ENCODE measurements around the gene GPR89A.
"Not testable (repeated sequence)": the region's sequence is repeated elsewhere in the genome, so short reads cannot be mapped to it uniquely, and the experiment has no call there.

Gene GPR89A

DNA sequence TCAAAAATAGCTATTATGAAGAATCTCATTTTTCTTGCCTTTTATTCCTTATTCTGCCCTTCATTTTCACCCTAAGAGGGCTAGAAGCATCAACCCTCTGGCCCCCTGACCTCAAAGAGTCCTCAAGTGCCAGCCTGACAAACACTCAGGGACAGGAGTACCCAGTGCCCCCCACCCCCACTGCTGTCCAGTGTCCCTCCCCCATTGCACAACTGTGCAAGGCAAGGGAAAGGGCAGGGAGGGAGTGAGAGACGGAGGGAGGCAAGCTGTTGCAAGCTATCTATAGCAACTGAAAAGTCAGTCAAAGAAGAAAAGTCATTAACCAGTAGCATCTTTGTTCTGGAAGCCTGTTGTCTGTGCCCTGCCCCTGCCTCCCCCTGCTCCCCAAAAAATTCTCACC, 78.3 kb downstream of the GPR89A start:
- DNase-seq (ENCODE audit: low read depth) = not testable (repeated sequence)

DNA sequence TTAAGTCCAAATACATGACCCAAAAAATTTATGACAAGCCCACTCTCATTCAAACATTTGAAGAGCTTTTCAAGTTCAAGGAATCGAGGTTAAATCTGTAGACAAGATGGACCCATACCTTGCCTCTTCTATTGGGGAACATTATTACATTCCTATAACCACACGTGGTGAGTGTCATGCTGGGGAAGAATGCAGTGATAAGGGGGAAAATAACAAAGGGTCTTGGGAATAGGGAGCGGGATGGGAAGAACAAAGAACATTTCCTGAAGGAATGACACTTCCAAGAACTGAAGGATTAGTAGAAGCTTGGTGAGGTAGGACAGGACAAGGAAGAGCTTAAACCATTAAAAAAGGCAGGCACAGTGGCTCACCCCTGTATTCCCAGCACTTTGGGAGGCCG, 80.5 kb downstream of the GPR89A start:
- no peak for DNase-seq (ENCODE audit: low read depth)

DNA sequence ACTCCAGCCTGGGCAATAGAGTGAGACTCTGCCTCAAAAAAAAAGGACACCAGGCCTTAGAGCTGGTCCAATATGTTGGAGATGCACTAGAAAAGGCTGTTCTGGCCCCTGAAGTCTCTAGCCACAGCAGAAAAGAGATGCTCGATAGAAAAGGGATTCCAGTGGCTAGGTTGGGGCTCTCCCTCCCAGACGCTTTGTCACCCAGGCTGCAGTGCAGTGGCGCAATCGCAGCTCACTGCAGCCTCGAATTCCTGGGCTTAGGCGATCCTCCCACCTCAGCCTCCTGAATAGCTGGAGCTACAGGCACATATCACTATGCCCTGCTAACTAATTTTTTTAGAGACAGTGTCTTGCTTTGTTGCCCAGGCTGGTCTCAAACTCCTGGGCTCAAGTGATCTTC, 81.1 kb downstream of the GPR89A start:
- no peak for DNase-seq (ENCODE audit: low read depth)

DNA sequence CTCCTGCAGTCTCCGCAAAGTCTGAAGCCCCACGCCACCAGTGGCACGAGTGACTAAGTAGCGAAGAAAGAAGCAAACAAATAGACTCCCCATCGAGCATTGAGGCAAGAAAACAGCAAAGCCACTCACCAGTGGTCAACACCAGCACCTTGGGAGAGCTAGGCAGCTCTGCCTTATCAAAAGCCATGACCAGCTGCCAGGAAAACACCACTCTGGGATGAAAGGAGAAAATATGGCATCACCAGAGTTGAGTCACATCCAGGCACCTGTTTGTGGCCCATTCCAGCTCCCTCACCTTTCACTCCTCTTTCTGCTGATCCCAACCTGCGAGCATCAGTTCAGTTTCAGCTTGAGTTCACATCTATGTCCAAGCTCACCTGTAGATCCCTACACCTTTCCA, 82.1 kb downstream of the GPR89A start:
- DNase-seq (ENCODE audit: low read depth) = no peak

DNA sequence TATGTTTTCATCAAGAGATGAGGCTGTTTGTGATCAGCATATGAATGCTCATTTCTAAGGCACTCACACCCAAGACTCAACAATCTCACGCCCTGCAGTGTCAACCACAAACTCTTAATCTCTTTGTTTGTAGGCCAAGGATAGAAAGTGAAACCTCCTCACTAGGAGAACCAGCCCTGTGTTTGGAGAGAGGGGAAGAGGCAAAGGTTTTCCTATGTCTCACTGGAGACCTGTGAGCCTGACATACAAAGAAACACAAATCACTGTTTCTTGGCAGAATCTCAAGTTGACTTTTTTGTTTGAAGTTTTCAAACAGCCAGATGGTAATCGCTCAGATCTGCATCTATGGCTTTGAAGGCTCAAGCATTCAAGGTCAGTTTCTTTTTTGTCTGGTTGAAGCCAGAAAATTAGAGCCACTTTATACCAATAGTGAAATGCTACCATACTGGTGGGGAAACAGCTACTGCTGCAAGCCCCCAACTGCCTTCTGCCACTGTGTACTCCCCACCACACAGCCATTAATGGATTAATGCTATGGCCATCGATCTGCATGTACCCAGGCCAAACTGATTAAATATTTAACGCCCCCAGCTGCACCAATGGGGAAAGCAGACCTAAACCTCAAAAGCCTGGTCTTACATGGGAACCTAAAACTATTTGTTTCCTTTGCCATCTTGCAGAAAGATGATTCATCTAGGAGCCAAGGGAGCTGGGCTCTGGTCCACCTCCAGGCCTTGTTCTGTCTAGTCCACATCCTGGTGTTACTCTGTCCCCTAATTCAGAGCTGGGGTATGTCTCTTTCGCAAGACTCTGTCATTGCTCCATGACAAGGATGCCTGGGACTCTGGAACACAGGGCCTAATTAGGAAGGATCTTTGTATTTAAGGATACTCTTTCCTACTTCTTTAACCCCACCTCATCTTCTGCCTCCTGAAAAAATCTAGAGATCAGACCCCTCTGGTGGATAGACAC, 83.1 kb downstream of the GPR89A start:
- no peak for DNase-seq (ENCODE audit: low read depth)

DNA sequence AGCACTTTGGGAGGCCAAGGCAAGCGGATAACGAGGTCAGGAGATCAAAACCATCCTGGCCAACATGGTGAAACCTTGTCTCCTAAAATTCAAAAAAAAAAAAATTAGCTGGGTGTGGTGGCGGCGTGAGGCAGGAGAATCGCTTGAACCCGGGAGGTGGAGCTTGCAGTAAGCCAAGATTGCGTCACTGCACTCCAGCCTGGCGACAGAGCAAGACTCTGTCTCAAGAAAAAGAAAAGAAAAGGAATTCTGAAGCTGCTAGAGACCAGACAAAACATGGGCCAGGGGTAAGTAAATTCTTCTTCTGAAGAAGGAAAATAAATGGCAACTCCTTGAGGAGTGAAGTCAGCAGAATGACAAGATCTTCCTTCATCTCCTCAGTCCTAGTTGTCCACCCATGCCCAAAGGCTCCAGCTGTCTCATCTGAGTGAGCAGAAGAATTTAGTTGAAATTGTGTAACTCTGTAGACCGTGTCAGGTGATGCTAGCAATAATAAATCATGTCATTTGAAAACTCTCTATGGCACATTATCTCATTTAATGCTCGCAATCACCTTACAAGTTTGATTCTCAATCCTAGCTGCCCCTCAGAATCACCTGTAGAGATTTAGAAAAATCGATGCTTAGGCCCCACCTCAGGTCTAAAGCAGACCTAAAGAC, 85.1 kb downstream of the GPR89A start:
- DNase-seq (ENCODE audit: low read depth) = no peak

DNA sequence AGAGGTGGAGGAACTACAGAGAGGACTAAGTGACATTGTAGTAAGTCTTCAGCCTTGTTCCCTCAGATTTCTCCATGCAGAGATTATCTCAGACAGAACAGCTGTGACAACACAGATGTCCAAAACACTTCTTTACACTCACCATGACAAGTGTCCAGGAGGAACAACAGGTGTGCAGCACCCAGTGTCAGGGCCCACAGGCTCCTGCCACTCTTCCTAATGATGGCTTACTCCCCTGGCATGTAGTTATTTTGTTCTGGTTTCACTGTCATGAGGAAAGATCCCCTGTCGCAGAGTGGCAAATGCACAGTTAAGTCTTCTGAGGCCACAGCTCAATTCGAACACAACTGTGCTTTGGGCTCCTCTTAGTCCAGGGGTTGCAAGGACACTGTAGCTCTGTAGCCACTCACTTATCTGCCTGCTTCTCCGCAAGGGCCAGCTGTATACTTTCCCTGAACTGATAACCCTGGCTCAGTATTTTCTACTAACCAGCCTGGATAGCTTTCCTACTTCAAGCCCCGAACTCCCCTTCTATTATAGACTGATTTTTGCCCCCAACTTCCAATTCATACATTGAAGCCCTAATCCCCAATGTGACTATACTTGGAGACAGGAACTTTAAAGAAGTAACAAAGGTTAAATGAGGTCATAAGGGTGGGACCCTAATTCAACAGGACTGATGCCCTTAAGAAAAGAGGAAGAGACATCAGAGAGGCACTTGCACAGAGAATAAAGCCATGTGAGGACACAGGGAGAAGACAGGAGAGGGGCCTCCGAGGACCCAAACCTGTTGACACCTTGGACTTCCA, 88.2 kb downstream of the GPR89A start:
- DNase-seq (ENCODE audit: low read depth) = no peak

DNA sequence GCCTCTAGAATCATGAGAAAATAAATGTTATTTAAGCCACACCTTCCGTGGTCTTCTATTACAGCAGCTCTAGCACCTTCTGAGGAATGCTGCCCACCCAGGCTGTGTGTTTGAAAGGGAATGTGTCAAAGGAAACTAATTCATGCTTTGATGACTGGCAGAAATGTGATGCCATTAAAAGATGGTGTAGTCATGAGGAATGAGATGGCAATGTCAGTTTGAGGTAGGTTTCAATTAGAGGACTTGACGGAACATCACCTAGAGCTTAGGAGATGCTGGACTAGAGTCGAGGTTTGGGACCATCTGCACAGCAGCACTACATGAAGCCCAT, 88.8 kb downstream of the GPR89A start:
- no peak for DNase-seq (ENCODE audit: low read depth)

DNA sequence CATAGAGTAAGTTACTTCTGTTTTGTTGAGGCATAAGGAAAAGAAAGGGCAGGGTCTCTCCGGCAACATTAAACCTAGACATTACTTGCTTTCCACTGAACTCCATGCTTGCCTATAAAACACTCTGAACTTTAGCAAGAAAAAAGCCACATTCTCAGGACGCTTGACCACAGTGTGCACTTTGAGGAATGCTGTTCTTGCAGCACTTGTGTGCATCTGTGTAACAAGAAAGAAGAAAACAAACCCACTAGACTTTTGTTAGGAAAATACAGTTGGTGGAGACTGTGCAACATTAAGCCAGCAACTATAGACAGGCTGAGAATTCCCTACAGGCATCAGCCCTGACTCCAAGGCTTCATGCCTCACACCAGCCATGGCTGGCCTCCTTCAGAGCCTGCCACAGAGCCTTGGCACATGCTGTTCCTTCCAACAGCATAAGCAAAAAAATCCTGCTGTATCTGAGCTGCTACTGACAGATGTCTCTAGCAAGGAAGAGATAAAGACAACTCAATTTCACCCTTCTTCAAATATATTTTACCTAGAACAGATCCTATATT, 93.6 kb downstream of the GPR89A start:
- no peak for DNase-seq (ENCODE audit: low read depth)

DNA sequence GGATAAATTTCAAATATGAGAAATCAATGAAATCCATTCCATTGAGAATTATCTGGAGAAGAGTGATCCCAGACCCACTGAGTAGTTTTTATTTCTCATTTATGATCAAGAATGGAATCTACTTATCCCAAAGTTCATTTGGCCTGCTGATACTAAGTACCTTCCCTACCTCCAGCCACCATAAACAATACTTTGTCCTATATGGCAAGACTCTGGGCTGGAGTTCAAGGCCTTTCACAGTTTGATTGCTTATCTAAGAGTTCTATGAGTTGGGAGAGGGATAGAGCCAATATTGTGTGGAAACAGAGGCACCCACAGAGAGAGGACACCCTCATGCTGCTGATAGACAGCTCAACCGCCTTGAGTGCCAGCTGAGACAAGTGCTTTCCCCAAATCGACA, 94.3 kb downstream of the GPR89A start:
- DNase-seq (ENCODE audit: low read depth) = no peak

DNA sequence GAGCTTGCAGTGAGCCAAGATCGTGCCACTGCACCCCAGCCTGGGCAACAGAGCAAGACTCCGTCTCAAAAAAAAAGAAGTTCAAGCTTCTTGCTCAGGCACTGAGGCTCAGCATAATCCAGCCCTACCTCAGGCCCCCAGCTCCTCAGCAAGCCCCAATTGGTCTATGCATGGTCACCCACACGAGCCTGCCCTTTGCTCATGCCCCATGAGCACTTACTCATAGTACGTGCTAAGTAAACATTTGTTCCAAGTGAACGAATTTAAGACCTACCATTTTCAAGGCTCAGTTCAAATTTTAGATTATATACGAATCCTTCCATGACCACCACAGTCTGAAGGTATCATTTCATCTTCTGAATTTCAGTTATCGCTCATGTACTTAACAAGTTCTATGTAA, 95.0 kb downstream of the GPR89A start:
- no peak for DNase-seq (ENCODE audit: low read depth)

DNA sequence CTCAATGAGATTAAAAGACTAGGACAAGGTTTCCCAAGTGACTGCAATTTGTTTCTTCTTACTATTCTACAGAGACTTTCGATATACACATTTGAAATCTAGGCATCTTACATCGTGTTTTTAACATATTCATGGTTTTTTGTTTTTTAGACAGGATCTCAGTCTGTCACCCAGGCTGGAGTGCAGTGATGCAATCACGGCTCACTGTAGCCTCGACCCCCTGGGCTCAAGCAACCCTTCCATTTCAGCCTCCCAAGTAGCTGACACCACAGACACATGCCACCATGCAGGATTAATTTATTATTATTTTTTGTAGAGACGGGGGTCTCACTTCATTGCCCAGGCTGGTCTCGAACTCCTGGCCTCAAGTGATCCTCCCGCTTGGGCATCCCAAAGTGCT, 97.8 kb downstream of the GPR89A start:
- DNase-seq (ENCODE audit: low read depth) = no peak

DNA sequence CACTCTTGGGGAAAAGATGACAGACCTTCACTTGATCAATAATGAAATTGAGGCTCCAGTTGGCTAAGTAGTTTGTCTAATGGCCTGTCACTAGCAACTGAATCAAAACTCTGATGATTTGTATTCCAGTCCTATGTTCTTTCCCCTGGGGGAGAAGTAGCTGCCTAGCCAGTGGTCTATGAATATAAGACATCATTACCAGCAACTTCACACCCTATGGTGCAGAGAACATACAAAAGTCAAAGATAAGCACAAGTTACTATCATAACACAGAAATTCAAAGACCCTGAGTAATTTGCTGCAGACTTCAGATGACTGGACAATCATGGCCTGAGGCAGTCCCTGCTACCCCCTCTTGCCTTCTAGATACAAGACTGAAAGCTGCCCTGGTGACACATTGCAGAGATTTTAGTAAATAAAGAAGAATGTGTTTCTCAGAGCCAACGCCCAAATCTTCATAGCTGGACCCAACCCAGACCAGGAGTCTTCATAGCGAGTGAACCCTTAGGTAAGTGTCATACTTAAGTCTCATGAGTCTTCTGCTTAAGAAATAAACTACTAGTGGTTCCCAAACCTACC, 98.4 kb downstream of the GPR89A start:
- no peak for DNase-seq (ENCODE audit: low read depth)

DNA sequence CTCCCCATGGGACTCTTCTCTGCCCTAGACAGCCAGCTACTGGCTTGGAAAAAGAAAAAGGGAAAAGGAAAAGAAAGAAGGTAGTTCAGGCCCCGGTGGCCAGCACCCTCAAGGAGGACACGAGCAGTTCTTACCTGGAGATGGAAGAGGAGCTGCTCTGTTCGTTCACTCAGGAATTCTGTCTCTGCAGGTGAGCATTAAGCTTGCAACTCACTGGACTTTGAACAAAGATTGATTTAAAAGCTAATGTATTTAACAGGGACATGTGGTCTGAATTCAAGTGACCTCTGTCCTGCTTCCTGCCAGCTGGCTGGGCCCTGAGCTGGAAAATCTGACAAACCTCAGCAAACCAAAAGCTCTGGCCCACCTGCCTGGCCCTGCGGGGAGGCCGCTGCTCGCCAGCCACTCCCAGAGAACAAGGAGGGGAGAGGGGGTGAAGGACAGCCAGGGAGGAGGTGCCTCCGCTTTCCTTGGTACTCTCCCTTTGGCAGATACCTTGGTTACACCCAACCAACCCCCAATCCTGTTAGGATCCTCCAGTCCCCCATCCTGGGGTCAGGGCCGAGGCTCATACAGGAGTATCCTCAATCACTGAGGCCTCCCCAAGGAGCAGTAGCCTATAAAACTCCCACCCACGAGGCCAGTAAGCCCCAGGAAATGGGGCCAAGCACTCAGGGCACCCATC, 99.5 kb downstream of the GPR89A start, which contains the start of gene PDZK1:
PDZK1 (minus strand) TSS at position 186 of the 685 bp plus-strand sequence. CDS start 19,347 bp downstream, outside the sequence.
- DNase-seq (ENCODE audit: low read depth) = no peak

DNA sequence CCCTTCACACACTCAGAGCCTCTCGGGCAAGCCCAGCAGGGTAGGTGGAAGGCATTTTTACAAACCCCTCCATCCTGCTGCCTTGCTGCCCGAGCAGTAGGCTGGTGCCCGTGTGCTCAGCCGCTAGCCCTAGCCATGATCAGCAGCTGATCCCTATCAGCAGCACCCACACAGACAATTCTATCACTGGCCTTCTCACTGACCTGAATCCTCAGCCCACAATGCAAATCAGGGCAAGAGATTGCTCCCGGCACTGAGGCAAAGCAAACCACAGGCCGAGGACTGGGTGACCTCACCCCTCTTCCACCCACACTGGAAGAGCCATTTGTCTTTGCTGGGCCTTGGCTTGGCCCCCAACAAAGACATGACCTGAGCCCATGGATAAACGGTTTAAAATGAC, 100.3 kb downstream of the GPR89A start:
- no peak for DNase-seq (ENCODE audit: low read depth)

DNA sequence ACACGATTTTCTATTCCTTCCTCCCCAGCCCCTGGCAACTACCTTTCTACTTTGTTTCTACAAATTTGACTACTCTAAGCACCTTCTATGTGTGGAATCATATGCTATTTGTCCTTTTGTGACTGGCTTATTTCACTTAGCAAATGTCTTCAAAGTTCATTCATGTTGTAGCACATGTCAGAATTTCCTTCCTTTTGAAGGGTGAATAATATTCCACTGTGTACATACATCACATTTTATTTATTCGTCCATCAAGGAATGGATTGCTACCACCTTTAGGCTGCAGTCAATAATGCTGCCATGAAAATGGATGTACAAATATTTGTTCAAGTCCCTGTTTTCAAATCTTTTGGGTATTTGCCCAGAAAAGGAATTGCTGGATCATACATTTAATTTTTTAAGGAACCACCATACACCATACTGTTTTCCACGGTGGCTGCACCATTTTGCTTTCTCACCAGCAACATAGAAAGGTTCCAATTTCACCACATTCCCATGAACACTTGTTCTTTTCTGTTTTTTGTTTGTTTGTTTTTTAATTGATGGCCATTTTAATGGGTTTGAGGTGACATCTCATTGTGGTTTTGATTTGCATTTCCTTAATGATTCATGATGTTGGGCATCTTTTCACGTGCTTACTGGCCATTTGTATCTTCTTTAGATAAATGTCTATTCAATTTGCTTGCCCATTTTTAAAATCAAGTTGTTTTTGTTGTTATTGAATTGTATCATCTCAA, 102.7 kb downstream of the GPR89A start:
- DNase-seq (ENCODE audit: low read depth) = no peak

DNA sequence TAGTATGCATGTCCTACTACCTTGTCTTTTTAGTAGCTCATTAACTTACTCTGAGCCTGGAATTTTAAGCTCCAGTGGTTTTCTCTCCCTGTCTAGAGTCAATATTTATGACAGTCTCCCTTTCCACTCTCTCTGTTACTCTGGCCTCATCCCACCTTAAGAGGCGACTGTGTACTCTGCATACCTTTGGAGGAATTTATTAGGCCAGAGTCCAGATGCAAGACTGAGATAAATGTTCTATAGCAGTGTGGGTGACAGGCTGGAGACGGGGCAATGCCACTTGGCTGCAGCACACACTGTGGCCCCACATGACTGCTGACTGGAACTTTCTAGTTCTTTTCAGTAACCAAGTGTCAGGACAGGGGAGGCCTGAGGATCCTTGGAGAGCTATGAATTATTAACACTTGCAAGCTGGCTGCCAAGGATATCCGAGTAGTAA, 103.4 kb downstream of the GPR89A start:
- DNase-seq (ENCODE audit: low read depth) = no peak

DNA sequence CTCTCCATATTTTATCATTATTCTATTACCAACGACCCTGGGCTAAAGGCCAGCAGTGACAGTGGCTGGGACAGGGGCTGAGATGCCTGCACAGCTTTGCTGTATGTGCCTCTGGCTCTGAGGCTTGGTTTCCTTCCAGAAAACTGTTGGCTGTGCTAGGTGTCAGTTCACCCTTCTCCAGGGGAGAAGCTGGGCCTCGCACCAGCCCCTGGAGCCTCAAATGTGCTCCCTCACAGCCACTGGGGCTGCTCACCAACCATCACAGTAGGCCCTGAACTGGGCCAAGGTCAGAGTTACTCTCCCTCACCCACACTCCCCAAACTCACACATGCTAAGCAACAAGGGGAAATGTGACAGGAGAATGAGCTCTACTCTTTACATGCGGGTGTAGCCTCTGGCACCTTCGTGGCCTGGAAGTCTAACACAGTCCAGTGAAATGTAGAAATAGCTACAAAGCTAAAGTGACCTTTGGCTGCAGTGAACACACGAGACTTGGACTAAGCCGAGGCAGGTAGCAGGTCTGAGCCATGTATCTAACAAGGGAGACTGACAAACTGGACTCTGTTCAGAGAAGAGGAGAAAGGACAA, 106.8 kb downstream of the GPR89A start:
- no peak for DNase-seq (ENCODE audit: low read depth)

DNA sequence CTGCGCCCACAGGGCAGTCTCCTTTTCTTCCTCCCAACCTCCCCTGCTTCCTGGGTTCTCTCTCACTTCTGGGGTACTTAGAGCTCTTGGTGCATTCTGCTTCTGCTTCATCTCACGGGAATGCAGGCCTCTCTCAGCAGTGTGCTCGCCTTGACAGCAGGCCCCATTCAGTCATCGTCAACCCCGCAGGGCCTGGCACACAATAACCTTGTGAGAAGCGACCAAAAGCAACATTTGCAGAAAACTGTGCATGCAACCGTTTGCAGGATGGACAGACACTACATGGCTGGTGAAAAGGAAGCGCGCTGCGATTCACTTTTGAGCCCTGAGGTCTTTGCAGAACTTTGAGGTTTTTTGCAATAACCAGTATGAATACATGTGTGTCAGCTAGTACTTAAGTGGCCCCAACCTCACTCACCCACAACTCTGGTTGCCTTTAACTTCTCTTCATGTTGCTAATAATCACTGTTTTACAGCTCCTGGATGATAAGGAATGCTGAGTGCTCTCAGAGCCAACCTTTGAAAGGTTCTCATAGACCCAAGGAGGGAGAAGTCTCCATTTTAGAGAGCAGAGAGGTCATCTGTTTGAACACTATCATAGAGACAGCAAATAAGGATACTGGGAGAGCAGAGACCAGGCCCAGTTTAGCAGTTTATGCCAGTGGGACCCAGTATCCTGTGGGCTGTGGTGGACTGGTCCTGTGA, 109.0 kb downstream of the GPR89A start:
- DNase-seq (ENCODE audit: low read depth) = no peak

DNA sequence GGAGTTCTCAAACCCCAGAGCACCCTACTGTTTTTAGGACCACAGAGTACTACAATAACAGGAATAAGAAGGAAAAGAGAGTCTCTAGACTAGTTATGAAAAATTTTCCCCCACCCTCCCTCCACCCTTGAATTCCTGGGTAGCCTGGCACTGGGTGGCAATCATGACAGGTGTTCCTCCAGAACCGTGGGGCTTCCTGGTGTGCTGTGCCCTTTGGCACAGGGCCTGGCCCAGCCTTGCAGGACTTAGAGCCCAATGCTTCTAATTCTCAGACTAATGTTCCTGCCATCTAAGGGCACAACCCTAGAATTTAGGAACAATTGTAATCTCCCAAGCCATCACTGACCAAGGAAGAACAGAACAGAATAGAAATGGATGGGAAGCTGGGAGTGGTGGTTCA, 110.0 kb downstream of the GPR89A start:
- DNase-seq (ENCODE audit: low read depth) = no peak
